ENCODE data around the gene TRAPPC2B. TPM values are rescaled to one million over a fixed set of nuclear protein-coding genes. Genes with fewer than 3 reads are reported as not detected.

TRAPPC2B gene
- total RNA-seq, 2 experiments from 2014 or later = 6.0 to 7.4 TPM

GRCh38 chr19:57389730-57390598 is 26.6 kb downstream of the TRAPPC2B start, which contains the start of gene ZNF548:
Gene ZNF548, plus strand, starts transcription at chr19:57389854. Its CDS starts 246 bp downstream, at chr19:57390100.
- DNase-seq (peak; percentile 99), ATAC-seq (peak; percentile 96)
- H3K27me3 Mint-ChIP-seq = no peaks in the 10 kb centered on the region
- H3K4me3 Mint-ChIP-seq = peak within 1 kb of the TSS; percentile 97
- TF ChIP-seq CTCF (IDR thresholded peaks at IDR 0.05) = no peak
- peaks cover 42% of the 10 kb centered on the region for H3K4me1 Mint-ChIP-seq (ENCODE audit: low read depth)
- peaks cover 47% of the 10 kb centered on the region for H3K36me3 Mint-ChIP-seq (ENCODE audit: low read depth)
- POLR2A ChIA-PET = interaction anchor here (1.0 to 1.4 kb wide), 2 partner anchors 12 to 98 kb away, joined by 3 read pairs; partner anchors contain the start of gene ZNF419
- peak within 1 kb of the TSS; percentile 97 for H3K27ac Mint-ChIP-seq
- peaks cover 23% of the 10 kb centered on the region for H3K9me3 Mint-ChIP-seq
- CTCF ChIA-PET = interaction anchor here (1.5 to 1.6 kb wide), 2 partner anchors 17 to 285 kb away, joined by 3 to 4 read pairs; no protein-coding TSS in a partner anchor
- intact Hi-C loops (cut with micrococcal nuclease) = no loop called here

- Mint-ChIP-seq H3K36me3 (ENCODE audit: low read depth) (peaks cover 84% of the 10 kb centered on the region), H3K4me3 (no peak overlapping the region), H3K9me3 (peaks cover 53% of the 10 kb centered on the region), H3K27me3 (no peaks in the 10 kb centered on the region), H3K27ac (no peak overlapping the region), H3K4me1 (ENCODE audit: low read depth) (peaks cover 28% of the 10 kb centered on the region)
- ChIA-PET POLR2A (no interaction called here), CTCF (no interaction called here)
- intact Hi-C loops (cut with micrococcal nuclease) = no loop called here
- DNase-seq (no peak), ATAC-seq (no peak)
- no peak for TF ChIP-seq CTCF (IDR thresholded peaks at IDR 0.05)
Observed at GRCh38 chr19:57395710-57396109, 32.4 kb downstream of the TRAPPC2B start.

GRCh38 chr19:57398868-57399267 is 35.5 kb downstream of the TRAPPC2B start:
- DNase-seq (no peak), ATAC-seq (no peak)
- TF ChIP-seq CTCF (IDR thresholded peaks at IDR 0.05) = no peak
- ChIA-PET CTCF (interaction anchor here (1.4 kb wide), 1 partner anchor 8 kb away, joined by 3 read pairs; no protein-coding TSS in a partner anchor), POLR2A (interaction anchor here (0.6 kb wide), 1 partner anchor 767 kb away, joined by 3 read pairs; no protein-coding TSS in a partner anchor)
- no peak overlapping the region for H3K4me3 Mint-ChIP-seq
- peaks cover 78% of the 10 kb centered on the region for H3K36me3 Mint-ChIP-seq (ENCODE audit: low read depth)
- intact Hi-C loops (cut with micrococcal nuclease) = no loop called here
- H3K9me3 Mint-ChIP-seq = peaks cover 58% of the 10 kb centered on the region
- H3K27me3 Mint-ChIP-seq = no peaks in the 10 kb centered on the region
- no peak overlapping the region for H3K27ac Mint-ChIP-seq
- peaks cover 8% of the 10 kb centered on the region for H3K4me1 Mint-ChIP-seq (ENCODE audit: low read depth)

- CTCF ChIA-PET = interaction anchor here (0.7 kb wide), 1 partner anchor 82 kb away, joined by 3 read pairs; no protein-coding TSS in a partner anchor
- Mint-ChIP-seq H3K4me1 (ENCODE audit: low read depth) (peaks cover 7% of the 10 kb centered on the region), H3K27me3 (no peaks in the 10 kb centered on the region), H3K9me3 (peaks cover 19% of the 10 kb centered on the region), H3K36me3 (ENCODE audit: low read depth) (peaks cover 28% of the 10 kb centered on the region), H3K4me3 (no peak overlapping the region), H3K27ac (no peak overlapping the region)
- ATAC-seq (no peak), DNase-seq (no peak)
- POLR2A ChIA-PET = interaction anchor here (1.0 to 2.2 kb wide), 3 partner anchors 10 to 305 kb away, joined by 3 to 7 read pairs (median 3); partner anchors contain the start of genes ZNF154 and ZNF749
- no peak for TF ChIP-seq CTCF (IDR thresholded peaks at IDR 0.05)
- intact Hi-C loops (cut with micrococcal nuclease) = no loop called here
Observed at GRCh38 chr19:57403737-57404563, 40.6 kb downstream of the TRAPPC2B start.
